HG03025 (cell line): ENCODE results near the gene ZNF407.

Experiments
- ATAC-seq: cut with Tn5 transposase; IDR thresholded peaks from one replicate; pipeline ENCODE4 v1.9.1; 2021; ENCODE audit warnings: mild to moderate bottlenecking, moderate library complexity; ENCODE audit not compliant: unreplicated experiment, low FRiP score

Gene ZNF407

GRCh38 chr18:75035928-75036327 is 438.3 kb downstream of the ZNF407 start:
- ATAC-seq: no peak

GRCh38 chr18:75036917-75037688 is 439.4 kb downstream of the ZNF407 start:
- no peak for ATAC-seq

- ATAC-seq: no peak
These were observed 440.0 kb downstream of the ZNF407 start for GRCh38 chr18:75037689-75037955.

- no peak for ATAC-seq
These were observed 443.9 kb downstream of the ZNF407 start for GRCh38 chr18:75041586-75041985.

- no peak for ATAC-seq
These were observed 445.8 kb downstream of the ZNF407 start for GRCh38 chr18:75043478-75043877.

- no peak for ATAC-seq
These were observed 446.6 kb downstream of the ZNF407 start for GRCh38 chr18:75044296-75044695.

GRCh38 chr18:75044791-75045190 is 447.1 kb downstream of the ZNF407 start:
- ATAC-seq: no peak

GRCh38 chr18:75045272-75045671 is 447.6 kb downstream of the ZNF407 start:
- no peak for ATAC-seq

GRCh38 chr18:75047240-75047961 is 449.7 kb downstream of the ZNF407 start:
- ATAC-seq: no peak

GRCh38 chr18:75048776-75049454 is 451.2 kb downstream of the ZNF407 start:
- no peak for ATAC-seq

- ATAC-seq: no peak
These were observed 451.8 kb downstream of the ZNF407 start for GRCh38 chr18:75049455-75049789.

GRCh38 chr18:75051757-75052156 is 454.1 kb downstream of the ZNF407 start:
- ATAC-seq: no peak

GRCh38 chr18:75052475-75052874 is 454.8 kb downstream of the ZNF407 start:
- ATAC-seq: no peak

GRCh38 chr18:75053028-75053629 is 455.5 kb downstream of the ZNF407 start:
- no peak for ATAC-seq

GRCh38 chr18:75054046-75054445 is 456.4 kb downstream of the ZNF407 start:
- ATAC-seq: no peak

GRCh38 chr18:75054611-75055010 is 456.9 kb downstream of the ZNF407 start:
- no peak for ATAC-seq

GRCh38 chr18:75057169-75057960 is 459.7 kb downstream of the ZNF407 start:
- no peak for ATAC-seq

- no peak for ATAC-seq
These were observed 462.5 kb downstream of the ZNF407 start for GRCh38 chr18:75060185-75060584.

- no peak for ATAC-seq
These were observed 464.7 kb downstream of the ZNF407 start for GRCh38 chr18:75062297-75062886.

GRCh38 chr18:75063196-75063595 is 465.5 kb downstream of the ZNF407 start:
- ATAC-seq: no peak
